HCT116 (cell line): ENCODE data around the gene F7. TPM values are rescaled to one million over a fixed set of nuclear protein-coding genes. Genes with fewer than 3 reads are reported as not detected.

Source experiments
- ATAC-seq: fragments of 200-7000 bp; cut with Tn5 transposase; 2 replicates; pipeline ENCODE4 v1.9.1; 2020; ENCODE audit warnings: mild to moderate bottlenecking, moderate library complexity
- BruUV-seq: library from RNA; stranded (reverse); fragments of 400-500 nt; replicated peaks from 2 replicates; lab custom pipeline; 2021; lab: Mats Ljungman, UMichigan
- CTCF ChIA-PET: fragments of 300-600 bp; sonication (Branson Sonifier 250); formaldehyde crosslinking; loops from one replicate; lab custom pipeline; 2021; ENCODE audit warnings: antibody characterized with exemption; lab: Charles Lee
- POLR2A ChIA-PET: fragments of 300-600, 350-600 bp; sonication (Branson Sonifier 250); formaldehyde crosslinking; loops from one replicate; lab custom pipeline; 2021; ENCODE audit warnings: antibody characterized with exemption; lab: Charles Lee
- RAD21 ChIA-PET, 2 experiments: fragments of 300-600 bp; sonication (Branson Sonifier 250); formaldehyde crosslinking; loops; one replicate each; lab custom pipeline; 2023; ENCODE audit warnings: low total read pairs in 2 of 2; ENCODE audit not compliant: uncharacterized antibody in 2 of 2, unreplicated experiment in 2 of 2, low non-redundant PET in 1 of 2; lab: Charles Lee
- DNase-seq: peaks from one replicate; pipeline ENCODE4 v3.0.0-alpha.2; 2010; ENCODE audit warnings: low read depth, low spot score
- H2AFZ ChIP-seq: fragments of 200-600 bp; shearing (Covaris generic), sonication (generic); 2 replicates; pipeline ENCODE4 v1.6.1; 2017; ENCODE audit warnings: low read depth, mixed run types, mixed read lengths, antibody characterized with exemption, low read length; ENCODE audit not compliant: poor library complexity, severe bottlenecking
- H3K27ac ChIP-seq: 2 replicates; pipeline ENCODE4 v1.5.1; 2012; ENCODE audit warnings: low read depth, low read length
- H3K27me3 ChIP-seq: fragments of 200-600 bp; sonication (generic); 2 replicates; pipeline ENCODE4 v1.6.1; 2016; ENCODE audit warnings: mixed run types, low read length, mixed read lengths; ENCODE audit not compliant: insufficient read depth
- H3K36me3 ChIP-seq, 2 experiments: fragments of 200-500 bp in 1 of 2; fragments of 200-600 bp in 1 of 2; sonication (Bioruptor generic) in 1 of 2; sonication (generic) in 1 of 2; 2 replicates each; pipeline versions ENCODE4 v1.5.1 to v1.6.1; 2014 to 2016; ENCODE audit warnings: low read length in 2 of 2, inconsistent platforms in 1 of 2, mixed read lengths in 1 of 2, mixed run types in 1 of 2; ENCODE audit not compliant: insufficient read depth in 2 of 2, control insufficient read depth in 1 of 2
- H3K4me1 ChIP-seq, 2 experiments: fragments of 200-600 bp in 1 of 2; sonication (generic) in 1 of 2; 2 replicates each; pipeline versions ENCODE4 v1.5.1 to v1.6.1; 2012 to 2017; ENCODE audit warnings: low read length in 2 of 2, inconsistent platforms in 1 of 2, mild to moderate bottlenecking in 1 of 2, mixed read lengths in 1 of 2, mixed run types in 1 of 2, moderate library complexity in 1 of 2; ENCODE audit not compliant: insufficient read depth in 2 of 2, control insufficient read depth in 1 of 2
- H3K4me2 ChIP-seq: fragments of 200-600 bp; sonication (generic); 2 replicates; pipeline ENCODE4 v1.6.1; 2017; ENCODE audit warnings: mixed run types, low read length, mixed read lengths
- H3K4me3 ChIP-seq, 2 experiments: fragments of 200-600 bp in 1 of 2; sonication (generic) in 1 of 2; replicated peaks in 1 of 2; 2 replicates each; pipeline ENCODE4 v1.5.1; 2011 to 2016; ENCODE audit warnings: low read length in 2 of 2, control low read depth in 1 of 2, low read depth in 1 of 2, mild to moderate bottlenecking in 1 of 2, mixed read lengths in 1 of 2, mixed run types in 1 of 2
- H3K79me2 ChIP-seq: fragments of 200-600 bp; sonication (generic); 2 replicates; pipeline ENCODE4 v1.6.1; 2017; ENCODE audit warnings: mild to moderate bottlenecking, mixed run types, low read length, moderate library complexity, mixed read lengths; ENCODE audit not compliant: insufficient read depth
- H3K9ac ChIP-seq: fragments of 200-600 bp; sonication (generic); 2 replicates; pipeline ENCODE4 v1.6.1; 2016; ENCODE audit warnings: low read length, mixed read lengths
- H3K9me2 ChIP-seq: fragments of 200-600 bp; sonication (generic), shearing (Covaris generic); 2 replicates; pipeline ENCODE4 v1.6.1; 2017; ENCODE audit warnings: mixed run types, mild to moderate bottlenecking, moderate library complexity; ENCODE audit not compliant: insufficient read depth
- H3K9me3 ChIP-seq, 2 experiments: fragments of 200-500 bp in 1 of 2; fragments of 200-600 bp in 1 of 2; sonication (Bioruptor generic) in 1 of 2; sonication (generic) in 1 of 2; 2 replicates each; pipeline ENCODE4 v1.6.1; 2014 to 2017; ENCODE audit warnings: low read length in 2 of 2, mixed read lengths in 2 of 2, inconsistent platforms in 1 of 2, low read depth in 1 of 2, mild to moderate bottlenecking in 1 of 2, mixed run types in 1 of 2, moderate library complexity in 1 of 2; ENCODE audit not compliant: control insufficient read depth in 1 of 2, insufficient read depth in 1 of 2
- H4K20me1 ChIP-seq: fragments of 200-600 bp; sonication (generic), shearing (Covaris generic); 2 replicates; pipeline ENCODE4 v1.6.1; 2017; ENCODE audit warnings: mixed run types, mild to moderate bottlenecking, moderate library complexity; ENCODE audit not compliant: insufficient read depth
- CBX3 ChIP-seq: IDR thresholded peaks from 2 replicates; pipeline ENCODE4 v1.6.1; 2012; ENCODE audit warnings: low read depth
- EGR1 ChIP-seq: IDR thresholded peaks from 2 replicates; pipeline ENCODE4 v1.6.1; 2012; ENCODE audit warnings: low read depth
- ELF1 ChIP-seq: IDR thresholded peaks from 2 replicates; pipeline ENCODE4 v1.6.1; 2012; ENCODE audit warnings: low read depth, borderline replicate concordance
- EZH2phosphoT487 ChIP-seq: fragments of 200-600 bp; IDR thresholded peaks from 2 replicates; pipeline ENCODE4 v1.6.1; 2018; ENCODE audit warnings: antibody characterized with exemption, borderline replicate concordance
- FOSL1 ChIP-seq: IDR thresholded peaks from 2 replicates; pipeline ENCODE4 v1.6.1; 2012; ENCODE audit warnings: low read depth
- JUND ChIP-seq: IDR thresholded peaks from 2 replicates; pipeline ENCODE4 v1.6.1; 2012
- POLR2A ChIP-seq: IDR thresholded peaks from 2 replicates; pipeline ENCODE4 v1.7.0; 2011; ENCODE audit warnings: borderline replicate concordance; ENCODE audit not compliant: insufficient read depth, insufficient read length; ENCODE audit errors: extremely low read depth
- RAD21 ChIP-seq: IDR thresholded peaks from 2 replicates; pipeline ENCODE4 v1.6.1; 2012; ENCODE audit warnings: low read depth, mild to moderate bottlenecking
- SIN3A ChIP-seq: IDR thresholded peaks from 2 replicates; pipeline ENCODE4 v1.6.1; 2012; ENCODE audit warnings: low read depth
- SP1 ChIP-seq: IDR thresholded peaks from 2 replicates; pipeline ENCODE4 v1.6.1; 2012; ENCODE audit warnings: low read depth
- SRF ChIP-seq: IDR thresholded peaks from 2 replicates; pipeline ENCODE4 v1.6.1; 2012; ENCODE audit warnings: low read depth
- TCF7L2 ChIP-seq: IDR thresholded peaks from 2 replicates; pipeline ENCODE4 v1.7.0; 2011; ENCODE audit warnings: borderline replicate concordance, inconsistent platforms; ENCODE audit not compliant: insufficient read depth, insufficient read length; ENCODE audit errors: extremely low read depth
- ZFX ChIP-seq: fragments of 450-650 bp; IDR thresholded peaks from 2 replicates; pipeline ENCODE4 v1.6.1; 2017
- ZNF274 ChIP-seq: fragments of 200-500 bp; sonication (Bioruptor generic); IDR thresholded peaks from 2 replicates; pipeline ENCODE4 v1.6.1; 2014; ENCODE audit warnings: mild to moderate bottlenecking, low read depth, low read length, inconsistent platforms
- intact Hi-C: fragments of 100-400 bp; cut with micrococcal nuclease; formaldehyde crosslinking; loops from 2 replicates; pipeline ENCODE4 v1.10.0; 2022
- total RNA-seq: library from RNA; stranded (reverse); gene quantifications from one replicate; pipeline ENCODE4 v1.2.1, GENCODE V29; 2021; ENCODE audit not compliant: unreplicated experiment
- TF ChIP-seq, protein P1 (sequence below): IDR thresholded peaks from 2 replicates; pipeline ENCODE4 v1.6.1; 2012; ENCODE audit warnings: low read depth
- TF ChIP-seq, protein P2 (sequence below), 3 experiments: fragments of 200-600 bp in 1 of 3; sonication (generic) in 1 of 3; IDR thresholded peaks in 2 of 3; conservative IDR thresholded peaks in 1 of 3; 2 replicates each; pipeline ENCODE4 v1.5.1; 2012 to 2017; ENCODE audit warnings: low read depth in 2 of 3, low read length in 2 of 3, antibody characterized with exemption in 1 of 3, borderline replicate concordance in 1 of 3, control low read depth in 1 of 3, mild to moderate bottlenecking in 1 of 3, mixed read lengths in 1 of 3, mixed run types in 1 of 3, moderate library complexity in 1 of 3; ENCODE audit not compliant: insufficient read depth in 1 of 3

F7 gene
- total RNA-seq, 1 experiment from 2014 or later = not detected

DNA sequence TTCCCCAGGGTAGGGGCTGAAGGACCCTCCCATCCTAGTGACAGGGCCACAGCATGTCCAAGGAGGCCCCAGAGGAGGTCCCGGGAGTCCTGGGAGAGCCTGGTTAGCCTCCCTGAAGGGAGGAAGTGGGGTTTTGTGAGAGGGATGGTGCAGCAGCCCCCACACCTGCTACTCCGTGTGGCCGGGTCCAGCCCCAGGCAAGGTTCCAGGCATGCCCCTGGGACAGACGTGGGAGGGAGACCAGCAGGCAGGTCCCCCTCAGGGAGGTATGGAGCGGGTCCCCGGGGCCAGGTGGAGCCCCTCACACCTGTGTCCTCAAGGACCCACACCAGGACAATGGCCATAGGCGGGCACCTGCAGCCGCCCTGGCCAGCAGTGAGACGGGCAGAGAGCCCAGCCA is 1.9 kb upstream of the F7 start:
- intact Hi-C loops = no loop called here
- DNase-seq (no peak), ATAC-seq (no peak)
- H3K79me2 ChIP-seq = no peaks in the 10 kb centered on the region
- H3K27ac ChIP-seq = no peak overlapping the region
- H2AFZ ChIP-seq = no peak overlapping the region
- H3K9ac ChIP-seq = no peak overlapping the region
- POLR2A ChIA-PET = no interaction called here
- RAD21 ChIA-PET = no interaction called here
- H3K9me2 ChIP-seq = no peaks in the 10 kb centered on the region
- H3K9me3 ChIP-seq = no peaks in the 10 kb centered on the region
- H3K4me2 ChIP-seq = no peak overlapping the region
- no peaks in the 10 kb centered on the region for H4K20me1 ChIP-seq
- BruUV-seq = no TSS peak
- TF ChIP-seq JUND = no peak
- no peak for TF ChIP-seq ZNF274
- no peak for TF ChIP-seq CBX3
- TF ChIP-seq, protein P1, sequence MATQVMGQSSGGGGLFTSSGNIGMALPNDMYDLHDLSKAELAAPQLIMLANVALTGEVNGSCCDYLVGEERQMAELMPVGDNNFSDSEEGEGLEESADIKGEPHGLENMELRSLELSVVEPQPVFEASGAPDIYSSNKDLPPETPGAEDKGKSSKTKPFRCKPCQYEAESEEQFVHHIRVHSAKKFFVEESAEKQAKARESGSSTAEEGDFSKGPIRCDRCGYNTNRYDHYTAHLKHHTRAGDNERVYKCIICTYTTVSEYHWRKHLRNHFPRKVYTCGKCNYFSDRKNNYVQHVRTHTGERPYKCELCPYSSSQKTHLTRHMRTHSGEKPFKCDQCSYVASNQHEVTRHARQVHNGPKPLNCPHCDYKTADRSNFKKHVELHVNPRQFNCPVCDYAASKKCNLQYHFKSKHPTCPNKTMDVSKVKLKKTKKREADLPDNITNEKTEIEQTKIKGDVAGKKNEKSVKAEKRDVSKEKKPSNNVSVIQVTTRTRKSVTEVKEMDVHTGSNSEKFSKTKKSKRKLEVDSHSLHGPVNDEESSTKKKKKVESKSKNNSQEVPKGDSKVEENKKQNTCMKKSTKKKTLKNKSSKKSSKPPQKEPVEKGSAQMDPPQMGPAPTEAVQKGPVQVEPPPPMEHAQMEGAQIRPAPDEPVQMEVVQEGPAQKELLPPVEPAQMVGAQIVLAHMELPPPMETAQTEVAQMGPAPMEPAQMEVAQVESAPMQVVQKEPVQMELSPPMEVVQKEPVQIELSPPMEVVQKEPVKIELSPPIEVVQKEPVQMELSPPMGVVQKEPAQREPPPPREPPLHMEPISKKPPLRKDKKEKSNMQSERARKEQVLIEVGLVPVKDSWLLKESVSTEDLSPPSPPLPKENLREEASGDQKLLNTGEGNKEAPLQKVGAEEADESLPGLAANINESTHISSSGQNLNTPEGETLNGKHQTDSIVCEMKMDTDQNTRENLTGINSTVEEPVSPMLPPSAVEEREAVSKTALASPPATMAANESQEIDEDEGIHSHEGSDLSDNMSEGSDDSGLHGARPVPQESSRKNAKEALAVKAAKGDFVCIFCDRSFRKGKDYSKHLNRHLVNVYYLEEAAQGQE = no peak
- TF ChIP-seq SRF = no peak
- no peak for TF ChIP-seq EZH2phosphoT487
- TF ChIP-seq EGR1 = no peak
- TF ChIP-seq, protein P2, sequence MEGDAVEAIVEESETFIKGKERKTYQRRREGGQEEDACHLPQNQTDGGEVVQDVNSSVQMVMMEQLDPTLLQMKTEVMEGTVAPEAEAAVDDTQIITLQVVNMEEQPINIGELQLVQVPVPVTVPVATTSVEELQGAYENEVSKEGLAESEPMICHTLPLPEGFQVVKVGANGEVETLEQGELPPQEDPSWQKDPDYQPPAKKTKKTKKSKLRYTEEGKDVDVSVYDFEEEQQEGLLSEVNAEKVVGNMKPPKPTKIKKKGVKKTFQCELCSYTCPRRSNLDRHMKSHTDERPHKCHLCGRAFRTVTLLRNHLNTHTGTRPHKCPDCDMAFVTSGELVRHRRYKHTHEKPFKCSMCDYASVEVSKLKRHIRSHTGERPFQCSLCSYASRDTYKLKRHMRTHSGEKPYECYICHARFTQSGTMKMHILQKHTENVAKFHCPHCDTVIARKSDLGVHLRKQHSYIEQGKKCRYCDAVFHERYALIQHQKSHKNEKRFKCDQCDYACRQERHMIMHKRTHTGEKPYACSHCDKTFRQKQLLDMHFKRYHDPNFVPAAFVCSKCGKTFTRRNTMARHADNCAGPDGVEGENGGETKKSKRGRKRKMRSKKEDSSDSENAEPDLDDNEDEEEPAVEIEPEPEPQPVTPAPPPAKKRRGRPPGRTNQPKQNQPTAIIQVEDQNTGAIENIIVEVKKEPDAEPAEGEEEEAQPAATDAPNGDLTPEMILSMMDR (IDR thresholded peaks at IDR 0.05 in 2 of 3, conservative IDR thresholded peaks at IDR 0.05 in 1 of 3; ENCODE audit: borderline replicate concordance in 1 of 3, insufficient read depth in 1 of 3, low read depth in 2 of 3, low read length in 2 of 3) = no peak
- no peak for TF ChIP-seq SIN3A
- TF ChIP-seq RAD21 = no peak
- TF ChIP-seq SP1 = no peak
- TF ChIP-seq TCF7L2 = no peak
- no peak for TF ChIP-seq ZFX
- TF ChIP-seq ELF1 = no peak
- no peak for TF ChIP-seq FOSL1
- no peak for TF ChIP-seq POLR2A
- peaks cover 0 to 11% of the 10 kb centered on the region in 2 experiments; a peak in 1 of 4 replicates for H3K4me1 ChIP-seq
- no peaks in the 10 kb centered on the region for H3K36me3 ChIP-seq
- H3K27me3 ChIP-seq = peaks cover 5% of the 10 kb centered on the region; the same call in 1 of the 2 replicates
- CTCF ChIA-PET = no interaction called here
- no peak overlapping the region for H3K4me3 ChIP-seq
